Measurements from ENCODE around the gene SDK1. TPM values are rescaled to one million over a fixed set of nuclear protein-coding genes. Genes with fewer than 3 reads are reported as not detected.

The SDK1 gene
- total and polyA plus RNA-seq, 2 of the 8 experiments (the other 6 are each of a cell fraction or from before 2014, with no cell fraction given): 3.3 to 7.2 TPM

DNA sequence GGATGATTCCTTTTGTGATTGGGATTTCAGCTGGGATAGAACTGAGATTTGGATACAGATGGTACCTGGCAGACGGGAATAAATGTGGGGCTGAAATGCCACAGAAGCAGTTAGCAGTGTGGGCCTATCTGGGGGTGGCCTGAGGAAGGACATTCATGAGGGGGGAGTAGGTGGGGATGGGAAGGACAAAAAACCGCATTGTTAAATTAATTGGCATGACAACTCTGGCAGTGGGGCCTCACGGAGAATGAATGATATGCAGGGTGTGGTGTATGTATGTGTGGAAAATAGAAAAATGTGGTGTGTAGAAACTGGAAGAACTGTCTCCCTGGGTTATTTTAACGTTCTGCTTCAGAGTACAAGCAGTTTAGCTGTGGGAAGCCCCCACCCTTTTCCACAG lies 17.8 kb downstream of the SDK1 start:
- H2AK5ac ChIP-seq (ENCODE audit: low read depth, low read length): no peak overlapping the region
- no peak overlapping the region for H3K18ac ChIP-seq (ENCODE audit: extremely low read depth, low read length)
- H3K23me2 ChIP-seq (ENCODE audit: low read depth, low read length): no peaks in the 10 kb centered on the region
- H3K27ac ChIP-seq (ENCODE audit: low read depth, low read length): no peak overlapping the region
- no peak overlapping the region for H3K4me2 ChIP-seq (ENCODE audit: insufficient read depth in 1 of 2, low read depth in 2 of 2, low read length in 2 of 2)
- H3K27me3 ChIP-seq (replicated peaks in 1 of 4; ENCODE audit: control insufficient read depth in 3 of 4, extremely low read depth in 1 of 4, insufficient read depth in 3 of 4, low read length in 3 of 4): no peaks in the 10 kb centered on the region
- H3K14ac ChIP-seq (ENCODE audit: insufficient read length): no peak overlapping the region
- no peak overlapping the region for H3K4me3 ChIP-seq (ENCODE audit: extremely low read depth in 1 of 4, insufficient read depth in 2 of 4, low read depth in 3 of 4, low read length in 4 of 4)
- H2BK12ac ChIP-seq (ENCODE audit: low read depth, low read length): no peak overlapping the region
- no peaks in the 10 kb centered on the region; a peak in 1 of 8 replicates for H3K36me3 ChIP-seq (ENCODE audit: control insufficient read depth in 2 of 4, insufficient read depth in 4 of 4, low read length in 3 of 4)
- TF ChIP-seq HDAC2 (IDR thresholded peaks at IDR 0.05; ENCODE audit: borderline replicate concordance in 1 of 2, low read depth in 2 of 2, low read length in 2 of 2) (no peak), CEBPB (IDR thresholded peaks at IDR 0.05; ENCODE audit: low read depth, low read length) (no peak), PHF8 (conservative IDR thresholded peaks at IDR 0.05; ENCODE audit: low read depth, low read length) (no peak), EZH2 (IDR thresholded peaks at IDR 0.05; ENCODE audit: low read depth, low read length, severe bottlenecking) (no peak)
- no peaks in the 10 kb centered on the region for H4K20me1 ChIP-seq (replicated peaks in 1 of 2; ENCODE audit: control insufficient read depth in 1 of 2, insufficient read depth in 2 of 2, low read length in 2 of 2)
- no peaks in the 10 kb centered on the region for H3K9me3 ChIP-seq (ENCODE audit: insufficient read depth in 2 of 2, low read depth in 1 of 2, low read length in 1 of 2)
- H3K9ac ChIP-seq (replicated peaks in 1 of 4; ENCODE audit: extremely low read depth in 1 of 4, low read depth in 3 of 4, low read length in 3 of 4): no peak overlapping the region
- DNase-seq (ENCODE audit: low read depth in 1 of 2, low spot score in 2 of 2) (no peak), FAIRE-seq (no peak)
- WGBS, 2 experiments (ENCODE audit: extremely low coverage in 1 of 2, insufficient coverage in 1 of 2, insufficient read length in 1 of 2, insufficient replicate concordance in 2 of 2, low coverage in 1 of 2, low lambda C conversion rate in 2 of 2, missing lambda C conversion rate in 1 of 2): 73% methylated on average over 4 of the region's 4 CpGs; no CpG with 5 or more reads in 1 of the 2 experiments
- peaks cover 0 to 4% (median 3%) of the 10 kb centered on the region in 4 experiments; a peak in 2 of 7 replicates for H3K4me1 ChIP-seq (replicated peaks in 1 of 4; ENCODE audit: control insufficient read depth in 3 of 4, insufficient read depth in 4 of 4, low read length in 3 of 4)
- no peak overlapping the region for H3K56ac ChIP-seq (replicated peaks; ENCODE audit: insufficient read length, low read depth, low read length)
- H3K79me1 ChIP-seq (ENCODE audit: low read depth, low read length): no peaks in the 10 kb centered on the region
- H2BK5ac ChIP-seq (ENCODE audit: low read depth, low read length): no peak overlapping the region
- H2BK20ac ChIP-seq (ENCODE audit: low read length): no peak overlapping the region
- H4K91ac ChIP-seq (replicated peaks; ENCODE audit: insufficient read length, low read length): no peak overlapping the region
- H2BK120ac ChIP-seq (replicated peaks; ENCODE audit: low read depth, low read length): no peak overlapping the region
- ChIA-PET POLR2A (ENCODE audit: partially characterized antibody) (no interaction called here), CTCF (ENCODE audit: partially characterized antibody) (interaction anchor here (1.2 to 1.5 kb wide), 2 partner anchors 17 to 164 kb away, joined by 3 to 5 read pairs; partner anchors contain the start of gene SDK1)
- no peak overlapping the region for H2BK15ac ChIP-seq (ENCODE audit: low read length)
- H3K23ac ChIP-seq (ENCODE audit: insufficient read length): no peak overlapping the region
- no peaks in the 10 kb centered on the region for H3K79me2 ChIP-seq (ENCODE audit: control insufficient read depth in 1 of 2, insufficient read depth in 2 of 2, low read length in 2 of 2)
- no peak overlapping the region for H4K5ac ChIP-seq (ENCODE audit: insufficient read length, low read depth, low read length)
- no peak overlapping the region for H3K4ac ChIP-seq (replicated peaks; ENCODE audit: insufficient read length, low read depth, low read length)
- no peak overlapping the region for H2AFZ ChIP-seq (ENCODE audit: low read length)
- H4K8ac ChIP-seq (ENCODE audit: extremely low read depth, insufficient read depth, low read length): no peak overlapping the region
